ENCODE measurements around the gene MRC2.
"Not testable (repeated sequence)": the region's sequence is repeated elsewhere in the genome, so short reads cannot be mapped to it uniquely, and the experiment has no call there.

MRC2 gene

GRCh38 chr17:62696256-62696655, 68.8 kb downstream of the MRC2 start:
- H3K4me2 ChIP-seq (ENCODE audit: low read depth, low read length), result no peak overlapping the region
- H3K27me3 ChIP-seq (replicated peaks; ENCODE audit: insufficient read depth, low read length), result 0 out of 2 replicates have a peak, but pooled peaks cover 7% of the 10 kb centered on the region
- H3K79me2 ChIP-seq (ENCODE audit: low read length), result no peaks in the 10 kb centered on the region
- no peak overlapping the region for H3K4me3 ChIP-seq (ENCODE audit: low read length)
- H3K9me3 ChIP-seq (replicated peaks; ENCODE audit: insufficient read depth, low read length), result no peaks in the 10 kb centered on the region
- H3K9ac ChIP-seq (ENCODE audit: low read length), result no peak overlapping the region
- H3K36me3 ChIP-seq (replicated peaks; ENCODE audit: insufficient read depth, low read length), result no peaks in the 10 kb centered on the region
- no peaks in the 10 kb centered on the region for H3F3A ChIP-seq (ENCODE audit: insufficient read depth, low read length)
- H4K20me1 ChIP-seq (ENCODE audit: insufficient read depth, low read length), result no peaks in the 10 kb centered on the region
- DNase-seq, result no peak
- no peaks in the 10 kb centered on the region for H3K9me2 ChIP-seq (replicated peaks; ENCODE audit: insufficient read depth, low read length)
- H2AFZ ChIP-seq (ENCODE audit: low read length), result no peak overlapping the region
- TF ChIP-seq EZH2phosphoT487 (IDR thresholded peaks at IDR 0.05; ENCODE audit: low read length), result no peak
- TF ChIP-seq EZH2 (optimal IDR thresholded peaks at IDR 0.05; ENCODE audit: low read depth, low read length), result no peak
- TF ChIP-seq CTCF (IDR thresholded peaks at IDR 0.05; ENCODE audit: low read length), result no peak
- no peak overlapping the region for H3K27ac ChIP-seq (ENCODE audit: low read length)
- H3K4me1 ChIP-seq (ENCODE audit: low read length), result peaks cover 4% of the 10 kb centered on the region

GRCh38 chr17:62696726-62697490, 69.4 kb downstream of the MRC2 start:
- Histone ChIP-seq H3K9me2 (replicated peaks; ENCODE audit: insufficient read depth, low read length) (no peaks in the 10 kb centered on the region), H3K4me2 (ENCODE audit: low read depth, low read length) (no peak overlapping the region), H3K4me3 (ENCODE audit: low read length) (no peak overlapping the region), H3K79me2 (ENCODE audit: low read length) (no peaks in the 10 kb centered on the region), H3K27ac (ENCODE audit: low read length) (no peak overlapping the region), H3K4me1 (ENCODE audit: low read length) (peaks cover 9% of the 10 kb centered on the region), H3F3A (ENCODE audit: insufficient read depth, low read length) (no peaks in the 10 kb centered on the region), H3K9ac (ENCODE audit: low read length) (no peak overlapping the region), H3K9me3 (replicated peaks; ENCODE audit: insufficient read depth, low read length) (no peaks in the 10 kb centered on the region), H3K27me3 (replicated peaks; ENCODE audit: insufficient read depth, low read length) (0 out of 2 replicates have a peak, but pooled peaks cover 7% of the 10 kb centered on the region), H3K36me3 (replicated peaks; ENCODE audit: insufficient read depth, low read length) (no peaks in the 10 kb centered on the region), H4K20me1 (ENCODE audit: insufficient read depth, low read length) (no peaks in the 10 kb centered on the region), H2AFZ (ENCODE audit: low read length) (no peak overlapping the region)
- no peak for DNase-seq
- TF ChIP-seq CTCF (IDR thresholded peaks at IDR 0.05; ENCODE audit: low read length) (no peak), EZH2 (optimal IDR thresholded peaks at IDR 0.05; ENCODE audit: low read depth, low read length) (no peak), EZH2phosphoT487 (IDR thresholded peaks at IDR 0.05; ENCODE audit: low read length) (no peak)

- not testable (repeated sequence) for H3K9ac ChIP-seq (ENCODE audit: low read length); H3K79me2 ChIP-seq (ENCODE audit: low read length); H2AFZ ChIP-seq (ENCODE audit: low read length); DNase-seq; H3K9me3 ChIP-seq (replicated peaks; ENCODE audit: insufficient read depth, low read length); H3F3A ChIP-seq (ENCODE audit: insufficient read depth, low read length); H3K4me3 ChIP-seq (ENCODE audit: low read length); H3K4me2 ChIP-seq (ENCODE audit: low read depth, low read length); H3K9me2 ChIP-seq (replicated peaks; ENCODE audit: insufficient read depth, low read length); H3K27ac ChIP-seq (ENCODE audit: low read length); H3K27me3 ChIP-seq (replicated peaks; ENCODE audit: insufficient read depth, low read length); H4K20me1 ChIP-seq (ENCODE audit: insufficient read depth, low read length); H3K36me3 ChIP-seq (replicated peaks; ENCODE audit: insufficient read depth, low read length)
- peaks cover 18% of the 10 kb centered on the region for H3K4me1 ChIP-seq (ENCODE audit: low read length)
Observed at GRCh38 chr17:62698459-62698858, 71.0 kb downstream of the MRC2 start.

All from MM.1S (cell line).